ENCODE results near the gene FOSB. TPM values are rescaled to one million over a fixed set of nuclear protein-coding genes. Genes with fewer than 3 reads are reported as not detected.
A peak's percentile ranks its signal among the peaks of the same experiment; 100 is the strongest.

The FOSB gene
- total and polyA plus RNA-seq, 9 of the 15 experiments (the other 6 are each of a cell fraction or from before 2014, with no cell fraction given), result 0.11 to 2.7 (median 0.73) TPM

- no peak for TF ChIP-seq E4F1 (CRISPR knock-in tag; IDR thresholded peaks at IDR 0.05; ENCODE audit: borderline replicate concordance)
- TF ChIP-seq ZNF395 (CRISPR knock-in tag; IDR thresholded peaks at IDR 0.05), result no peak; the same call in 1 of the 2 replicates
- no peak for TF ChIP-seq ATF1 (CRISPR knock-in tag; IDR thresholded peaks at IDR 0.05)
- TF ChIP-seq ATF1 (tag; IDR thresholded peaks at IDR 0.05), result peak; percentile 80
- TF ChIP-seq HDGF (IDR thresholded peaks at IDR 0.05), result 0 out of 2 replicates have a peak, but pooled peaks have one; percentile 63
- no peak for TF ChIP-seq CBFB (CRISPR knock-in tag; IDR thresholded peaks at IDR 0.05)
- TF ChIP-seq ZNF764 (CRISPR knock-in tag; IDR thresholded peaks at IDR 0.05; ENCODE audit: low read depth), result no peak
- peak; percentile 72; the same call in 1 of the 2 replicates for TF ChIP-seq E2F1 (CRISPR knock-in tag; IDR thresholded peaks at IDR 0.05)
- no peak for TF ChIP-seq SIX5 (IDR thresholded peaks at IDR 0.05; ENCODE audit: borderline replicate concordance in 1 of 2, insufficient read depth in 1 of 2, low read depth in 1 of 2, low read length in 2 of 2)
- no peak for TF ChIP-seq SMARCA5 (IDR thresholded peaks at IDR 0.05)
- no peak for TF ChIP-seq IRF1 (CRISPR knock-in tag; IDR thresholded peaks at IDR 0.05; ENCODE audit: borderline replicate concordance)
- TF ChIP-seq ZNF407 (IDR thresholded peaks at IDR 0.05; ENCODE audit: low read depth), result no peak
- TF ChIP-seq TAF9B (IDR thresholded peaks at IDR 0.05; ENCODE audit: partially characterized antibody), result peak; percentile 74
- peak; percentile 96 for TF ChIP-seq ELF1 (tag; IDR thresholded peaks at IDR 0.05)
These were observed 44.1 kb upstream of the FOSB start, which contains the start of gene ERCC1 (continued) for GRCh38 chr19:45423589-45424190.
